ENCODE results near the gene HSPA12B. TPM values are rescaled to one million over a fixed set of nuclear protein-coding genes. Genes with fewer than 3 reads are reported as not detected.

Gene HSPA12B
- total RNA-seq, 2 experiments from 2014 or later, result 0.08 TPM; not detected in 1

GRCh38 chr20:3731944-3732326 lies 550 bp upstream of the HSPA12B start:
- Histone ChIP-seq H3K9me3 (ENCODE audit: control insufficient read depth in 1 of 2, insufficient read depth in 1 of 2, low read length in 2 of 2) (no peaks in the 10 kb centered on the region), H3K36me3 (ENCODE audit: insufficient read depth, low read length) (no peaks in the 10 kb centered on the region), H3K4me3 (ENCODE audit: low read length) (no peak overlapping the region), H3K27me3 (ENCODE audit: control insufficient read depth in 1 of 2, insufficient read depth in 2 of 2, low read length in 2 of 2) (peaks cover 42 to 48% of the 10 kb centered on the region in 2 experiments), H3K27ac (ENCODE audit: low read depth in 1 of 2, low read length in 2 of 2) (no peak overlapping the region), H3K4me1 (ENCODE audit: insufficient read depth, low read length) (no peaks in the 10 kb centered on the region)
- ATAC-seq (ENCODE audit: poor library complexity) (no peak), DNase-seq (no peak)
- no peaks in the 10 kb centered on the region for H3K36me3 Mint-ChIP-seq (ENCODE audit: low read depth)
- no peak overlapping the region for H3K27ac Mint-ChIP-seq
- ChIA-PET POLR2A (no interaction called here), CTCF (interaction anchor here (0.7 kb wide), 1 partner anchor 21 kb away, joined by 3 read pairs; no protein-coding TSS in a partner anchor)
- H3K9me3 Mint-ChIP-seq, result no peaks in the 10 kb centered on the region
- no peak overlapping the region for H3K4me3 Mint-ChIP-seq
- no peak for TF ChIP-seq CTCF (IDR thresholded peaks at IDR 0.05)
- H3K4me1 Mint-ChIP-seq (ENCODE audit: low read depth), result no peaks in the 10 kb centered on the region
- peaks cover 63% of the 10 kb centered on the region for H3K27me3 Mint-ChIP-seq
- intact Hi-C loops (cut with DNase I, micrococcal nuclease), result no loop called here

DNA sequence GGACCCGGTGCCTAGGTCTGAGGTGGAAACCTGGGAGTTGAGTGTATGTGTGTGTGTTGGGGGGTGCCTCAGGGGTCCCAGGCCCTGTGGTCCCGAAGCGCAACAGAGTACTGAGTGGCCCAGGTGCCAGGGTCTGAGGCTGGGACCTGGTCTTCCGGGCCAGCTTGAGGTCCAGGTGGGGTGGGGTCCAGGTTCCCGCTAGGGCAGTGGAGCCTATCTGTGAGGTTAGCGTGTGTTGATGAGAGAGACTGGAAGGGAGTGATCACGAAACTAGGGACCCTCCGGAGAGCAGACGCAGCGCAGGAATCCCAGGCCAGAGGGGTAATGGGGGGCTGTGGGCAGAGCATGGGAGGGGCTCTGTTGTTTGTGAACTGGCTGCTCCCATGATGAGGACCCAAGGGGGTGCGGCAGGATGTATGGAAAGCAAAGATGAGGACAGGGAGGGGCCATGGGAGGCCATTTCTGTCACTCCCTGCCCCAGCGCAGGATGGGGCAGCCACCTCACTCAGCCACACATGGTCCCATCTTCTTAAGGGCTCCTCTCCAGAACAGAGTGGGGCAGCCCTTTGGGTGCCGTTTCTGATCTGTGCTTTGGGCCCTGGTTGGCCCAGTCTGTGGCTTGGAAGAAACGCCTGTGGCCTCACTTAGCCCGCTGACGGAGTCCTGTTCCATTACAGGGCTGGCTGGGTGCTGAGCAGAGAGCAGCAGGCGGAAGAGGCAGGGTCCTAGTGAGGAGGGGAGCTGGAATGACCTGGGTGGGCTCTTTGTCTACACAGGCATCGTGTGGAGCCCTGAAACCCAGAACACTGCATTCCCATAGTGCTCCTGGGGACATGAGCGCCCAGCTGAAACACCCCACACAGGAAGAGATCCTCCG lies 872 bp downstream of the HSPA12B start:
- ATAC-seq (ENCODE audit: poor library complexity) (no peak), DNase-seq (no peak)
- Histone ChIP-seq H3K36me3 (ENCODE audit: insufficient read depth, low read length) (no peaks in the 10 kb centered on the region), H3K4me3 (ENCODE audit: low read length) (no peak overlapping the region), H3K9me3 (ENCODE audit: control insufficient read depth in 1 of 2, insufficient read depth in 1 of 2, low read length in 2 of 2) (no peaks in the 10 kb centered on the region), H3K27me3 (ENCODE audit: control insufficient read depth in 1 of 2, insufficient read depth in 2 of 2, low read length in 2 of 2) (peaks cover 34 to 37% of the 10 kb centered on the region in 2 experiments), H3K27ac (ENCODE audit: low read depth in 1 of 2, low read length in 2 of 2) (no peak overlapping the region), H3K4me1 (ENCODE audit: insufficient read depth, low read length) (no peaks in the 10 kb centered on the region)
- POLR2A ChIA-PET, result no interaction called here
- intact Hi-C loops (cut with DNase I, micrococcal nuclease), result no loop called here
- H3K4me3 Mint-ChIP-seq, result no peak overlapping the region
- H3K27me3 Mint-ChIP-seq, result peaks cover 49% of the 10 kb centered on the region
- H3K27ac Mint-ChIP-seq, result no peak overlapping the region
- no peak for TF ChIP-seq CTCF (IDR thresholded peaks at IDR 0.05)
- H3K9me3 Mint-ChIP-seq, result no peaks in the 10 kb centered on the region
- H3K36me3 Mint-ChIP-seq (ENCODE audit: low read depth), result no peaks in the 10 kb centered on the region
- CTCF ChIA-PET, result no interaction called here
- H3K4me1 Mint-ChIP-seq (ENCODE audit: low read depth), result no peaks in the 10 kb centered on the region

- H3K27ac Mint-ChIP-seq, result no peak overlapping the region
- TF ChIP-seq CTCF (IDR thresholded peaks at IDR 0.05), result no peak
- Histone ChIP-seq H3K9me3 (ENCODE audit: control insufficient read depth in 1 of 2, insufficient read depth in 1 of 2, low read length in 2 of 2) (no peaks in the 10 kb centered on the region), H3K4me3 (ENCODE audit: low read length) (no peak overlapping the region), H3K27me3 (ENCODE audit: control insufficient read depth in 1 of 2, insufficient read depth in 2 of 2, low read length in 2 of 2) (peaks cover 26 to 29% of the 10 kb centered on the region in 2 experiments), H3K4me1 (ENCODE audit: insufficient read depth, low read length) (no peaks in the 10 kb centered on the region), H3K27ac (ENCODE audit: low read depth in 1 of 2, low read length in 2 of 2) (no peak overlapping the region), H3K36me3 (ENCODE audit: insufficient read depth, low read length) (no peaks in the 10 kb centered on the region)
- ATAC-seq (ENCODE audit: poor library complexity) (no peak), DNase-seq (no peak)
- no peak overlapping the region for H3K4me3 Mint-ChIP-seq
- POLR2A ChIA-PET, result no interaction called here
- no peaks in the 10 kb centered on the region for H3K9me3 Mint-ChIP-seq
- H3K4me1 Mint-ChIP-seq (ENCODE audit: low read depth), result no peaks in the 10 kb centered on the region
- intact Hi-C loops (cut with DNase I, micrococcal nuclease), result no loop called here
- CTCF ChIA-PET, result no interaction called here
- no peaks in the 10 kb centered on the region for H3K36me3 Mint-ChIP-seq (ENCODE audit: low read depth)
- H3K27me3 Mint-ChIP-seq, result peaks cover 46% of the 10 kb centered on the region
Measured at GRCh38 chr20:3734111-3734843, 1.8 kb downstream of the HSPA12B start.
